RWPE2 (cell line): ENCODE results near the gene UXS1.

Experiments used
- ATAC-seq: fragments of 200-7000 bp; cut with Tn5 transposase; 3 replicates; pipeline ENCODE4 v1.9.1; 2021; ENCODE audit warnings: low read depth
- DNase-seq: peaks from one replicate; pipeline ENCODE4 v3.0.0-alpha.2; 2020; ENCODE audit warnings: low spot score
- H3K27ac ChIP-seq: fragments of 450-650 bp; 2 replicates; pipeline ENCODE4 v1.5.1; 2017; ENCODE audit warnings: mild to moderate bottlenecking; ENCODE audit not compliant: poor library complexity, severe bottlenecking
- H3K27me3 ChIP-seq: fragments of 250-450 bp; sonication (Bioruptor Pico); 2 replicates; pipeline ENCODE4 v1.5.1; 2021; ENCODE audit warnings: mild to moderate bottlenecking, moderate library complexity; ENCODE audit not compliant: insufficient read depth, poor library complexity, severe bottlenecking
- H3K36me3 ChIP-seq: fragments of 250-450 bp; sonication (Bioruptor Pico); 2 replicates; pipeline ENCODE4 v1.5.1; 2020; ENCODE audit warnings: low read depth, mild to moderate bottlenecking, moderate library complexity
- H3K4me1 ChIP-seq: fragments of 250-450 bp; sonication (Bioruptor Pico); 2 replicates; pipeline ENCODE4 v1.5.1; 2021; ENCODE audit warnings: mild to moderate bottlenecking, moderate library complexity; ENCODE audit not compliant: insufficient read depth, poor library complexity, severe bottlenecking
- H3K4me3 ChIP-seq: fragments of 250-450 bp; sonication (Bioruptor Pico); 2 replicates; pipeline ENCODE4 v1.5.1; 2021; ENCODE audit warnings: mild to moderate bottlenecking, moderate library complexity; ENCODE audit not compliant: severe bottlenecking
- H3K9me3 ChIP-seq: fragments of 250-450 bp; sonication (Bioruptor Pico); 2 replicates; pipeline ENCODE4 v1.5.1; 2021; ENCODE audit warnings: mild to moderate bottlenecking, moderate library complexity; ENCODE audit not compliant: severe bottlenecking
- TF ChIP-seq, protein P1 (sequence below): fragments of 450-650 bp; IDR thresholded peaks from one replicate; pipeline ENCODE4 v1.5.1; 2017; ENCODE audit warnings: mild to moderate bottlenecking, moderate library complexity; ENCODE audit not compliant: poor library complexity, severe bottlenecking

UXS1 gene

GRCh38 chr2:106053116-106053515, 141.0 kb downstream of the UXS1 start:
- Histone ChIP-seq H3K9me3 (no peaks in the 10 kb centered on the region), H3K27me3 (no peaks in the 10 kb centered on the region), H3K4me3 (no peak overlapping the region), H3K27ac (peak overlapping the region; percentile 7), H3K36me3 (no peaks in the 10 kb centered on the region), H3K4me1 (peaks cover 13% of the 10 kb centered on the region)
- DNase-seq (no peak), ATAC-seq (peak; percentile 91)
- TF ChIP-seq, protein P1, sequence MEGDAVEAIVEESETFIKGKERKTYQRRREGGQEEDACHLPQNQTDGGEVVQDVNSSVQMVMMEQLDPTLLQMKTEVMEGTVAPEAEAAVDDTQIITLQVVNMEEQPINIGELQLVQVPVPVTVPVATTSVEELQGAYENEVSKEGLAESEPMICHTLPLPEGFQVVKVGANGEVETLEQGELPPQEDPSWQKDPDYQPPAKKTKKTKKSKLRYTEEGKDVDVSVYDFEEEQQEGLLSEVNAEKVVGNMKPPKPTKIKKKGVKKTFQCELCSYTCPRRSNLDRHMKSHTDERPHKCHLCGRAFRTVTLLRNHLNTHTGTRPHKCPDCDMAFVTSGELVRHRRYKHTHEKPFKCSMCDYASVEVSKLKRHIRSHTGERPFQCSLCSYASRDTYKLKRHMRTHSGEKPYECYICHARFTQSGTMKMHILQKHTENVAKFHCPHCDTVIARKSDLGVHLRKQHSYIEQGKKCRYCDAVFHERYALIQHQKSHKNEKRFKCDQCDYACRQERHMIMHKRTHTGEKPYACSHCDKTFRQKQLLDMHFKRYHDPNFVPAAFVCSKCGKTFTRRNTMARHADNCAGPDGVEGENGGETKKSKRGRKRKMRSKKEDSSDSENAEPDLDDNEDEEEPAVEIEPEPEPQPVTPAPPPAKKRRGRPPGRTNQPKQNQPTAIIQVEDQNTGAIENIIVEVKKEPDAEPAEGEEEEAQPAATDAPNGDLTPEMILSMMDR, result no peak

- H3K9me3 ChIP-seq, result no peaks in the 10 kb centered on the region
- H3K4me3 ChIP-seq, result no peak overlapping the region
- no peaks in the 10 kb centered on the region for H3K27me3 ChIP-seq
- H3K27ac ChIP-seq, result no peak overlapping the region
- TF ChIP-seq, protein P1, result no peak
- ATAC-seq, result no peak
- H3K36me3 ChIP-seq, result no peaks in the 10 kb centered on the region
- no peak for DNase-seq
- H3K4me1 ChIP-seq, result no peaks in the 10 kb centered on the region
Observed at GRCh38 chr2:106044859-106045258, 149.2 kb downstream of the UXS1 start.

DNA sequence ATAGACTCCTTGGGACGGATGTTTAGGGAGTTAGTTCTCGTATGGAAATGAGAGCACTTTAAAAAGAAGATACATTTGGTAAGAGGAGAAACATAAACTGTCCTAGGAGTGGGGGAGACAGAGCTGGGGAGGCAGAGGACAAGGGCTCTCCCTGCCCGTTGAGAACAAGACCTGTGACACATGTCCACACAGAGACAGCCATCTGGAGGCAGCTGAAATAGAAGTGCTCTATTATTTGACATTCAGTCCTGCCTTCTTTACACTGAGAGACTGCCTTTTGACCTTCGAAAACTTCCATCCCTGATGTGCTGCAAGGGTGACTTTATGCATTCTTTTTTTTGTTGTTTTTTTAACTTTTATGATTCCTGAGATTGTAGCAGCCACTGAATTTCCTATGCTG, 150.1 kb downstream of the UXS1 start:
- DNase-seq (no peak), ATAC-seq (no peak)
- Histone ChIP-seq H3K27ac (no peak overlapping the region), H3K4me3 (no peak overlapping the region), H3K36me3 (no peaks in the 10 kb centered on the region), H3K27me3 (no peaks in the 10 kb centered on the region), H3K4me1 (no peaks in the 10 kb centered on the region), H3K9me3 (no peaks in the 10 kb centered on the region)
- TF ChIP-seq, protein P1, result no peak
